ENCODE measurements around the gene DOC2B.
A peak's percentile ranks its signal among the peaks of the same experiment; 100 is the strongest.
"Not testable (repeated sequence)": the region's sequence is repeated elsewhere in the genome, so short reads cannot be mapped to it uniquely, and the experiment has no call there.

The DOC2B gene

GRCh38 chr17:202501-202951 is 21.1 kb upstream of the DOC2B start (continued):
- TF ChIP-seq ZNF146 (tag by site-specific recombination; IDR thresholded peaks at IDR 0.05) (no peak), BCL11B (tag by site-specific recombination; IDR thresholded peaks at IDR 0.05; ENCODE audit: low read depth) (no peak)

GRCh38 chr17:201736-202135 is 20.3 kb upstream of the DOC2B start:
- H3K4me1 ChIP-seq (ENCODE audit: control insufficient read depth, insufficient read depth, low read length); H3K27ac ChIP-seq (ENCODE audit: extremely low read depth, low read depth, low read length); CTCF ChIA-PET; POLR2A ChIA-PET; H3K9me3 ChIP-seq (ENCODE audit: control insufficient read depth, insufficient read depth, low read depth, low read length); H3K4me3 ChIP-seq (ENCODE audit: low read depth, low read length); H3K36me3 ChIP-seq (ENCODE audit: control insufficient read depth in 2 of 2, insufficient read depth in 1 of 2, low read length in 2 of 2): not testable (repeated sequence)
- TF ChIP-seq EGR2 (tag by site-specific recombination; IDR thresholded peaks at IDR 0.05; ENCODE audit: low read depth) = peak; percentile 68; the same call in 1 of the 2 replicates
- peak; percentile 55; the same call in 1 of the 2 replicates for TF ChIP-seq ZFHX2 (tag by site-specific recombination; conservative IDR thresholded peaks at IDR 0.05)

GRCh38 chr17:201257-201656 is 19.8 kb upstream of the DOC2B start:
- CTCF ChIA-PET; POLR2A ChIA-PET; H3K9me3 ChIP-seq (ENCODE audit: control insufficient read depth, insufficient read depth, low read depth, low read length): not testable (repeated sequence)

GRCh38 chr17:200586-200985 is 19.1 kb upstream of the DOC2B start:
- POLR2A ChIA-PET = no interaction called here
- Histone ChIP-seq H3K36me3 (ENCODE audit: control insufficient read depth in 2 of 2, insufficient read depth in 1 of 2, low read length in 2 of 2) (no peaks in the 10 kb centered on the region), H3K4me3 (ENCODE audit: low read depth, low read length) (no peak overlapping the region), H3K4me1 (ENCODE audit: control insufficient read depth, insufficient read depth, low read length) (no peaks in the 10 kb centered on the region), H3K27ac (ENCODE audit: extremely low read depth, low read depth, low read length) (no peak overlapping the region), H3K9me3 (ENCODE audit: control insufficient read depth, insufficient read depth, low read depth, low read length) (no peaks in the 10 kb centered on the region)
- CTCF ChIA-PET = no interaction called here
- TF ChIP-seq ZNF555 (tag by site-specific recombination; conservative IDR thresholded peaks at IDR 0.05) (no peak), GLIS2 (tag by site-specific recombination; IDR thresholded peaks at IDR 0.05) (0 out of 2 replicates have a peak, but pooled peaks have one; percentile 10), ZNF544 (tag by site-specific recombination; IDR thresholded peaks at IDR 0.05) (no peak), ZNF561 (tag by site-specific recombination; IDR thresholded peaks at IDR 0.05; ENCODE audit: borderline replicate concordance) (no peak)

More at GRCh38 chr17:201257-201656, 19.8 kb upstream of the DOC2B start:
- H3K4me3 ChIP-seq (ENCODE audit: low read depth, low read length); H3K4me1 ChIP-seq (ENCODE audit: control insufficient read depth, insufficient read depth, low read length); H3K36me3 ChIP-seq (ENCODE audit: control insufficient read depth in 2 of 2, insufficient read depth in 1 of 2, low read length in 2 of 2); H3K27ac ChIP-seq (ENCODE audit: extremely low read depth, low read depth, low read length): not testable (repeated sequence)

GRCh38 chr17:199806-200545 is 18.5 kb upstream of the DOC2B start:
- no peaks in the 10 kb centered on the region for H3K9me3 ChIP-seq (ENCODE audit: control insufficient read depth, insufficient read depth, low read depth, low read length)
- ChIA-PET CTCF (interaction anchor here (0.5 kb wide), 1 partner anchor 500 kb away, joined by 3 read pairs; no protein-coding TSS in a partner anchor), POLR2A (no interaction called here)
- H3K36me3 ChIP-seq (ENCODE audit: control insufficient read depth in 2 of 2, insufficient read depth in 1 of 2, low read length in 2 of 2) = no peaks in the 10 kb centered on the region
- H3K27ac ChIP-seq (ENCODE audit: extremely low read depth, low read depth, low read length) = no peak overlapping the region
- TF ChIP-seq ZNF398 (tag by site-specific recombination; IDR thresholded peaks at IDR 0.05) (no peak), ZNF19 (tag by site-specific recombination; IDR thresholded peaks at IDR 0.05; ENCODE audit: low read depth) (no peak), BCL11B (tag by site-specific recombination; IDR thresholded peaks at IDR 0.05; ENCODE audit: low read depth) (no peak), ZNF341 (tag by site-specific recombination; IDR thresholded peaks at IDR 0.05; ENCODE audit: low read depth) (peak; percentile 68), IKZF3 (tag by site-specific recombination; IDR thresholded peaks at IDR 0.05) (no peak), ZNF16 (tag by site-specific recombination; IDR thresholded peaks at IDR 0.05; ENCODE audit: low read depth) (no peak), ZNF571 (tag by site-specific recombination; IDR thresholded peaks at IDR 0.05) (no peak), GLI4 (tag by site-specific recombination; IDR thresholded peaks at IDR 0.05) (no peak), ZNF768 (tag by site-specific recombination; IDR thresholded peaks at IDR 0.05) (peak; percentile 77)
- peaks cover 2% of the 10 kb centered on the region for H3K4me1 ChIP-seq (ENCODE audit: control insufficient read depth, insufficient read depth, low read length)
- no peak overlapping the region for H3K4me3 ChIP-seq (ENCODE audit: low read depth, low read length)

All from HEK293 (cell line).